PFSK-1 (cell line): ENCODE measurements around the gene STAT3.

Experiments used
- FOXP2 ChIP-seq: optimal IDR thresholded peaks from 2 replicates; pipeline ENCODE3; 2011; ENCODE audit warnings: borderline replicate concordance, control low read depth, inconsistent platforms; ENCODE audit not compliant: insufficient read depth; ENCODE audit errors: extremely low read length, extremely low read depth
- POLR2AphosphoS5 ChIP-seq: IDR thresholded peaks from 2 replicates; pipeline ENCODE4 v1.6.1; 2012; ENCODE audit warnings: low read depth, mild to moderate bottlenecking, control low read depth, low read length, moderate library complexity
- SIN3A ChIP-seq: IDR thresholded peaks from 2 replicates; pipeline ENCODE4 v1.6.1; 2012; ENCODE audit warnings: mild to moderate bottlenecking, low read length, moderate library complexity, borderline replicate concordance; ENCODE audit not compliant: insufficient read depth
- TAF1 ChIP-seq: IDR thresholded peaks from 2 replicates; pipeline ENCODE4 v1.6.1; 2012; ENCODE audit warnings: low read length, control low read depth, borderline replicate concordance; ENCODE audit not compliant: insufficient read depth
- TF ChIP-seq, protein P1 (sequence below), 2 experiments: IDR thresholded peaks; 2 replicates each; pipeline versions ENCODE4 v1.6.1 to v1.8.0; 2011 to 2012; ENCODE audit warnings: low read depth in 2 of 2, low read length in 2 of 2, control low read depth in 1 of 2, inconsistent platforms in 1 of 2, mild to moderate bottlenecking in 1 of 2, moderate library complexity in 1 of 2; ENCODE audit not compliant: insufficient read depth in 1 of 2

GRCh38 chr17:42409523-42410318 lies 21.5 kb upstream of the STAT3 start:
- TF ChIP-seq, protein P1, sequence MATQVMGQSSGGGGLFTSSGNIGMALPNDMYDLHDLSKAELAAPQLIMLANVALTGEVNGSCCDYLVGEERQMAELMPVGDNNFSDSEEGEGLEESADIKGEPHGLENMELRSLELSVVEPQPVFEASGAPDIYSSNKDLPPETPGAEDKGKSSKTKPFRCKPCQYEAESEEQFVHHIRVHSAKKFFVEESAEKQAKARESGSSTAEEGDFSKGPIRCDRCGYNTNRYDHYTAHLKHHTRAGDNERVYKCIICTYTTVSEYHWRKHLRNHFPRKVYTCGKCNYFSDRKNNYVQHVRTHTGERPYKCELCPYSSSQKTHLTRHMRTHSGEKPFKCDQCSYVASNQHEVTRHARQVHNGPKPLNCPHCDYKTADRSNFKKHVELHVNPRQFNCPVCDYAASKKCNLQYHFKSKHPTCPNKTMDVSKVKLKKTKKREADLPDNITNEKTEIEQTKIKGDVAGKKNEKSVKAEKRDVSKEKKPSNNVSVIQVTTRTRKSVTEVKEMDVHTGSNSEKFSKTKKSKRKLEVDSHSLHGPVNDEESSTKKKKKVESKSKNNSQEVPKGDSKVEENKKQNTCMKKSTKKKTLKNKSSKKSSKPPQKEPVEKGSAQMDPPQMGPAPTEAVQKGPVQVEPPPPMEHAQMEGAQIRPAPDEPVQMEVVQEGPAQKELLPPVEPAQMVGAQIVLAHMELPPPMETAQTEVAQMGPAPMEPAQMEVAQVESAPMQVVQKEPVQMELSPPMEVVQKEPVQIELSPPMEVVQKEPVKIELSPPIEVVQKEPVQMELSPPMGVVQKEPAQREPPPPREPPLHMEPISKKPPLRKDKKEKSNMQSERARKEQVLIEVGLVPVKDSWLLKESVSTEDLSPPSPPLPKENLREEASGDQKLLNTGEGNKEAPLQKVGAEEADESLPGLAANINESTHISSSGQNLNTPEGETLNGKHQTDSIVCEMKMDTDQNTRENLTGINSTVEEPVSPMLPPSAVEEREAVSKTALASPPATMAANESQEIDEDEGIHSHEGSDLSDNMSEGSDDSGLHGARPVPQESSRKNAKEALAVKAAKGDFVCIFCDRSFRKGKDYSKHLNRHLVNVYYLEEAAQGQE (IDR thresholded peaks at IDR 0.05; ENCODE audit: insufficient read depth in 1 of 2, low read depth in 2 of 2, low read length in 2 of 2) = no peak
- TF ChIP-seq POLR2AphosphoS5 = no peak
- no peak for TF ChIP-seq SIN3A
- no peak for TF ChIP-seq TAF1
- TF ChIP-seq FOXP2 = no peak
